ENCODE results near the gene PLEKHA6.

GRCh38 chr1:204287466-204287891 is 72.2 kb downstream of the PLEKHA6 start:
- TF ChIP-seq CTCF (IDR thresholded peaks at IDR 0.05): no peak
- TF ChIP-seq POLR2AphosphoS5 (IDR thresholded peaks at IDR 0.05): no peak
- TF ChIP-seq EP300 (IDR thresholded peaks at IDR 0.05): no peak
